ENCODE data around the gene MAN1A2. TPM values are rescaled to one million over a fixed set of nuclear protein-coding genes. Genes with fewer than 3 reads are reported as not detected.

MAN1A2 gene
- total and polyA plus RNA-seq, 9 of the 15 experiments (the other 6 are each of a cell fraction or from before 2014, with no cell fraction given) = 4.2 to 38.4 (median 18.7) TPM

GRCh38 chr1:117523111-117523510 is 155.9 kb downstream of the MAN1A2 start (continued):
- no peak for TF ChIP-seq GMEB1 (CRISPR knock-in tag; IDR thresholded peaks at IDR 0.05)
- no peak for TF ChIP-seq HOXB6 (CRISPR knock-in tag; IDR thresholded peaks at IDR 0.05; ENCODE audit: borderline replicate concordance)
- no peak for TF ChIP-seq THRA (IDR thresholded peaks at IDR 0.05)
- TF ChIP-seq SAFB2 (IDR thresholded peaks at IDR 0.05; ENCODE audit: borderline replicate concordance, low read depth, low read length, severe bottlenecking) = no peak
- TF ChIP-seq GTF2B (IDR thresholded peaks at IDR 0.05; ENCODE audit: extremely low read depth, insufficient read length) = no peak
- no peak for TF ChIP-seq POLR2A (conservative IDR thresholded peaks at IDR 0.05)
- no peak for TF ChIP-seq ZNF318 (IDR thresholded peaks at IDR 0.05; ENCODE audit: borderline replicate concordance in 1 of 2, low read depth in 1 of 2)
- TF ChIP-seq E2F4 (CRISPR knock-in tag; IDR thresholded peaks at IDR 0.05; ENCODE audit: low read depth) = no peak
- no peak for TF ChIP-seq ZMIZ1 (IDR thresholded peaks at IDR 0.05; ENCODE audit: low read depth in 2 of 2, low read length in 2 of 2)
- TF ChIP-seq ZNF217 (CRISPR knock-in tag; IDR thresholded peaks at IDR 0.05) = no peak

Measured in K562 (cell line).